Measurements from ENCODE around the gene TACC2. TPM values are rescaled to one million over a fixed set of nuclear protein-coding genes. Genes with fewer than 3 reads are reported as not detected.

The TACC2 gene
- total RNA-seq, 2 experiments from 2014 or later, result not detected

DNA sequence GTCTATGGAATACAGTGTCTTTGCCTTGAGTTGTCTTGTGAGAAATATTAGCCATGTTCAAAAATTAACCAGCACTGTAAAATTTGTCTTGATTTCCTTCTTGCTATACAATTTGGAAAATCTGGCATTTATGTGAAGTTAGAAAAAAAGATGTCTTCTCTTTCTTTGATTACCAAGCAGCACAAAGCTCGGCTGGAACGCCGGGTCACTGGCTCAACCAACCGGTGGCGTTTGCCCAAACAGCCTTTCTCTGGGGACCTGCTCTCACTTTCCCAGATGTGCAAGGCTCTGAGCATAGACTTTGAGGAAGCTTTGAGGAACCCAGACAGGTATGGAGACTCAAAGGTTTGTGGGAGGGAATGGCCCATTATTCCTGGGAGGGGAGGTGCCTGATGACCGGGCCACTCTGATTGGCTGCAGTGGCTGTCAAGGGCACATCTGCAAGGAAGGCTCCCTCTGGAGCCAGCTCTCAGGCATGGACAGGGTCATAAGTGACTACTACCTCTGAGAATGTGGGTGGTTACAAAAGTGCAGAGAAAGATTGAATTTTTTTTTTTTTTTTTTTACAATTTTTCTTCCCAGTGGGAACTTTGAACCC lies 287.7 kb downstream of the TACC2 start:
- no peak overlapping the region for H2AFZ ChIP-seq (ENCODE audit: low read length)
- ChIA-PET CTCF (ENCODE audit: unreplicated experiment) (no interaction called here), POLR2A (no interaction called here)
- no peaks in the 10 kb centered on the region for H3K4me1 ChIP-seq (ENCODE audit: insufficient read depth, low read length, poor library complexity, severe bottlenecking)
- H3K4me2 ChIP-seq (ENCODE audit: low read length), result no peak overlapping the region
- TF ChIP-seq, protein P1, sequence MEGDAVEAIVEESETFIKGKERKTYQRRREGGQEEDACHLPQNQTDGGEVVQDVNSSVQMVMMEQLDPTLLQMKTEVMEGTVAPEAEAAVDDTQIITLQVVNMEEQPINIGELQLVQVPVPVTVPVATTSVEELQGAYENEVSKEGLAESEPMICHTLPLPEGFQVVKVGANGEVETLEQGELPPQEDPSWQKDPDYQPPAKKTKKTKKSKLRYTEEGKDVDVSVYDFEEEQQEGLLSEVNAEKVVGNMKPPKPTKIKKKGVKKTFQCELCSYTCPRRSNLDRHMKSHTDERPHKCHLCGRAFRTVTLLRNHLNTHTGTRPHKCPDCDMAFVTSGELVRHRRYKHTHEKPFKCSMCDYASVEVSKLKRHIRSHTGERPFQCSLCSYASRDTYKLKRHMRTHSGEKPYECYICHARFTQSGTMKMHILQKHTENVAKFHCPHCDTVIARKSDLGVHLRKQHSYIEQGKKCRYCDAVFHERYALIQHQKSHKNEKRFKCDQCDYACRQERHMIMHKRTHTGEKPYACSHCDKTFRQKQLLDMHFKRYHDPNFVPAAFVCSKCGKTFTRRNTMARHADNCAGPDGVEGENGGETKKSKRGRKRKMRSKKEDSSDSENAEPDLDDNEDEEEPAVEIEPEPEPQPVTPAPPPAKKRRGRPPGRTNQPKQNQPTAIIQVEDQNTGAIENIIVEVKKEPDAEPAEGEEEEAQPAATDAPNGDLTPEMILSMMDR (conservative IDR thresholded peaks at IDR 0.05; ENCODE audit: low read length), result no peak
- no peak for TF ChIP-seq EZH2phosphoT487 (IDR thresholded peaks at IDR 0.05; ENCODE audit: borderline replicate concordance, low read depth, low read length)
- H3K27ac ChIP-seq (ENCODE audit: low read depth, low read length, poor library complexity, severe bottlenecking), result no peak overlapping the region
- no peak overlapping the region for H3K4me3 ChIP-seq (ENCODE audit: low read depth, low read length, poor library complexity, severe bottlenecking)
- DNase-seq (ENCODE audit: low spot score), result no peak
- H3K36me3 ChIP-seq (ENCODE audit: insufficient read depth, low read length), result no peaks in the 10 kb centered on the region
- intact Hi-C loops (cut with micrococcal nuclease; ENCODE audit: unreplicated experiment), result no loop called here
- H3K9me2 ChIP-seq (ENCODE audit: insufficient read depth, low read length), result no peaks in the 10 kb centered on the region
- no peaks in the 10 kb centered on the region for H4K20me1 ChIP-seq (ENCODE audit: insufficient read depth, low read length)
- no peaks in the 10 kb centered on the region for H3K79me2 ChIP-seq (ENCODE audit: insufficient read depth, low read depth, low read length)
- BruUV-seq (replicated peaks), result no TSS peak
- no peaks in the 10 kb centered on the region for H3K9me3 ChIP-seq (ENCODE audit: low read length)

DNA sequence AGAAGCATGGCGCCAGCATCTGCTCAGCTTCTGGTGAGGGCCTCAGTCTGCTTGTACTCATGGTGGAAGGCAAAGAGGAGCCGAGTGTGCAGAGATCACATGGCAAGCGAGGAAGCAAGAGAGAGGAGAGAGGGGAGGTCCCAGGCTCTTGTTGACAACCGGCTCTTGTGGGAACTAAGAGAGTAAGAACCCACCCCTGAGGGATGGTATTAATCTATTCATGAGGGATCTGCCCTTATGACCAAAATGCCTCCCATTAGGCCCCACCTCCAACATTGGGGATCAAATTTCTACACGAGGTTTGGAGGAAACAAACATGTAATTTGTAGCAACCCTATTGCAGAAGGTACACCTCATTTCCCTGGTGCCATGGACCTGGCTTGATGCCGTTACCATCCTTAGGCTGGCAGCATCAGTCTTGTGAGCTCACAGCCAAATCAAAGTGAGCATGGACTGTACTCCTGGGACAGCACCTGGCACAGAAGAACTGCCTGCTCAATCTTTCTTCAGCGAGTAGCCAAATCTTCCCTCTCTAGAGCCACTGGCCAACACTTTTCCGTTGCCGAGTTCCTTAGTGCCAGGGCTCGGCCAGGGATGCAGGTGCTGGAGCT lies 288.7 kb downstream of the TACC2 start:
- Histone ChIP-seq H3K9me2 (ENCODE audit: insufficient read depth, low read length) (no peaks in the 10 kb centered on the region), H3K4me2 (ENCODE audit: low read length) (no peak overlapping the region), H3K4me3 (ENCODE audit: low read depth, low read length, poor library complexity, severe bottlenecking) (no peak overlapping the region), H3K4me1 (ENCODE audit: insufficient read depth, low read length, poor library complexity, severe bottlenecking) (no peaks in the 10 kb centered on the region), H3K36me3 (ENCODE audit: insufficient read depth, low read length) (no peaks in the 10 kb centered on the region), H3K27ac (ENCODE audit: low read depth, low read length, poor library complexity, severe bottlenecking) (no peak overlapping the region), H3K9me3 (ENCODE audit: low read length) (no peaks in the 10 kb centered on the region), H3K79me2 (ENCODE audit: insufficient read depth, low read depth, low read length) (no peaks in the 10 kb centered on the region), H4K20me1 (ENCODE audit: insufficient read depth, low read length) (no peaks in the 10 kb centered on the region), H2AFZ (ENCODE audit: low read length) (no peak overlapping the region)
- no TSS peak for BruUV-seq (replicated peaks)
- intact Hi-C loops (cut with micrococcal nuclease; ENCODE audit: unreplicated experiment), result no loop called here
- TF ChIP-seq, protein P1 (conservative IDR thresholded peaks at IDR 0.05; ENCODE audit: low read length), result no peak
- no peak for TF ChIP-seq EZH2phosphoT487 (IDR thresholded peaks at IDR 0.05; ENCODE audit: borderline replicate concordance, low read depth, low read length)
- ChIA-PET POLR2A (no interaction called here), CTCF (ENCODE audit: unreplicated experiment) (no interaction called here)
- DNase-seq (ENCODE audit: low spot score), result no peak

DNA sequence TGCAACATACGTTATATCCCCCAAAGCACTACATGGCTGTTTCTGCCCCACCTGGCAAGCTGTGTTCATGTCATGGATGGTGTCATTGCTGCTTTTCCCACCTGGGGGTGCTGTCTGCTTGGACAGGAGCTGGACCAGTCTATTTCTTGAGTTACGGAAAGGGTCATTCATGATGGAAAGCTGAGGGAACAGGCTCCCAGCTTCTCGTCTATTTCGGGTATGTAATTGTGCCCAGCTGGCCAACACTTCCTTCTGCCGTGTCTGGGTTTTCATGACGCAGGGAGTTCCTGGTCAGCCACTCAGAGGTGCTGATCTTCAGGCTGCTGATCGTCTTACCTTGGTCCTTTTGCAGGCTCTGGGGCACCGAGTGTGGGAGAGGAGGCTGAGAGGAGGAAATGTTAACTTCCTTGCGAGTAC lies 290.8 kb downstream of the TACC2 start:
- no peaks in the 10 kb centered on the region for H3K79me2 ChIP-seq (ENCODE audit: insufficient read depth, low read depth, low read length)
- no peaks in the 10 kb centered on the region for H4K20me1 ChIP-seq (ENCODE audit: insufficient read depth, low read length)
- H3K4me3 ChIP-seq (ENCODE audit: low read depth, low read length, poor library complexity, severe bottlenecking), result no peak overlapping the region
- ChIA-PET CTCF (ENCODE audit: unreplicated experiment) (no interaction called here), POLR2A (no interaction called here)
- H3K9me2 ChIP-seq (ENCODE audit: insufficient read depth, low read length), result no peaks in the 10 kb centered on the region
- TF ChIP-seq, protein P1 (conservative IDR thresholded peaks at IDR 0.05; ENCODE audit: low read length), result peak; percentile 77
- TF ChIP-seq EZH2phosphoT487 (IDR thresholded peaks at IDR 0.05; ENCODE audit: borderline replicate concordance, low read depth, low read length), result no peak
- no TSS peak for BruUV-seq (replicated peaks)
- no peaks in the 10 kb centered on the region for H3K9me3 ChIP-seq (ENCODE audit: low read length)
- no peaks in the 10 kb centered on the region for H3K36me3 ChIP-seq (ENCODE audit: insufficient read depth, low read length)
- H2AFZ ChIP-seq (ENCODE audit: low read length), result no peak overlapping the region
- peak; percentile 41 for DNase-seq (ENCODE audit: low spot score)
- intact Hi-C loops (cut with micrococcal nuclease; ENCODE audit: unreplicated experiment), result no loop called here
- H3K27ac ChIP-seq (ENCODE audit: low read depth, low read length, poor library complexity, severe bottlenecking), result no peak overlapping the region
- no peak overlapping the region for H3K4me2 ChIP-seq (ENCODE audit: low read length)
- no peaks in the 10 kb centered on the region for H3K4me1 ChIP-seq (ENCODE audit: insufficient read depth, low read length, poor library complexity, severe bottlenecking)

Data from OCI-LY7 (cell line).